Left ventricle myocardium inferior (tissue), 1 donor: ENCODE data around the gene ZMYND10. TPM values are rescaled to one million over a fixed set of nuclear protein-coding genes. Genes with fewer than 3 reads are reported as not detected.

Experiments used
- DNase-seq: peaks from one replicate; pipeline ENCODE4 v3.0.0-alpha.2; 2020
- H3K27ac ChIP-seq: fragments of 200-600 bp; replicated peaks from 2 replicates; pipeline ENCODE4 v1.8.0; 2021
- H3K27me3 ChIP-seq: fragments of 200-600 bp; 2 replicates; pipeline ENCODE4 v1.8.0; 2021; ENCODE audit warnings: low read depth
- H3K36me3 ChIP-seq: fragments of 200-600 bp; 2 replicates; pipeline ENCODE4 v1.8.0; 2021
- H3K4me1 ChIP-seq: fragments of 200-600 bp; 2 replicates; pipeline ENCODE4 v1.8.0; 2021
- H3K4me3 ChIP-seq: fragments of 200-600 bp; 2 replicates; pipeline ENCODE4 v1.8.0; 2021; ENCODE audit warnings: mild to moderate bottlenecking, moderate library complexity
- H3K9me3 ChIP-seq: fragments of 200-600 bp; replicated peaks from 2 replicates; pipeline ENCODE4 v1.8.0; 2021
- CTCF ChIP-seq: fragments of 200-600 bp; IDR thresholded peaks from 2 replicates; pipeline ENCODE4 v1.8.0; 2021; ENCODE audit warnings: antibody characterized with exemption, mild to moderate bottlenecking, borderline replicate concordance
- intact Hi-C: fragments of 100-400 bp; cut with micrococcal nuclease; formaldehyde crosslinking; loops from one replicate; pipeline ENCODE4 v1.11.0; 2022
- total RNA-seq: library from RNA; stranded (reverse); fragmentation: NEBNext Ultra II Directional; extraction: Animal tissue kit (Norgen Biotek cat#: 25700); gene quantifications from one replicate; pipeline ENCODE4 v1.2.1, GENCODE V29; 2021
- donor health status: DM: no; HTN: yes; CAD: no; lungs with severe emphysema.

ZMYND10 gene
- total RNA-seq, 1 donor from 2014 or later = not detected

- Histone ChIP-seq H3K27me3 (no peaks in the 10 kb centered on the region), H3K4me1 (peaks cover 58% of the 10 kb centered on the region), H3K4me3 (peak overlapping the region; percentile 77), H3K27ac (peak overlapping the region; percentile 97), H3K36me3 (peaks cover 12% of the 10 kb centered on the region), H3K9me3 (no peaks in the 10 kb centered on the region)
- no peak for DNase-seq
- TF ChIP-seq CTCF = no peak
- intact Hi-C loops = no loop called here
Measured at GRCh38 chr3:50302095-50303012, 43.2 kb downstream of the ZMYND10 start.

GRCh38 chr3:50300681-50301254, 44.8 kb downstream of the ZMYND10 start:
- Histone ChIP-seq H3K4me3 (peak overlapping the region; percentile 77), H3K27ac (peak overlapping the region; percentile 97), H3K36me3 (peaks cover 10% of the 10 kb centered on the region), H3K4me1 (peaks cover 58% of the 10 kb centered on the region), H3K27me3 (no peaks in the 10 kb centered on the region), H3K9me3 (no peaks in the 10 kb centered on the region)
- intact Hi-C loops = no loop called here
- no peak for DNase-seq
- no peak for TF ChIP-seq CTCF

- peaks cover 58% of the 10 kb centered on the region for H3K4me1 ChIP-seq
- H3K4me3 ChIP-seq = peak overlapping the region; percentile 77
- intact Hi-C loops = no loop called here
- no peak for TF ChIP-seq CTCF
- H3K9me3 ChIP-seq = no peaks in the 10 kb centered on the region
- DNase-seq = peak; percentile 24
- H3K36me3 ChIP-seq = peaks cover 10% of the 10 kb centered on the region
- peak overlapping the region; percentile 97 for H3K27ac ChIP-seq
- H3K27me3 ChIP-seq = no peaks in the 10 kb centered on the region
Measured at GRCh38 chr3:50299929-50300680, 45.4 kb downstream of the ZMYND10 start.

- H3K27me3 ChIP-seq = no peaks in the 10 kb centered on the region
- H3K27ac ChIP-seq = peak overlapping the region; percentile 97
- H3K4me1 ChIP-seq = peaks cover 58% of the 10 kb centered on the region
- peak overlapping the region; percentile 77 for H3K4me3 ChIP-seq
- H3K36me3 ChIP-seq = peaks cover 10% of the 10 kb centered on the region
- DNase-seq = no peak
- no peaks in the 10 kb centered on the region for H3K9me3 ChIP-seq
- TF ChIP-seq CTCF = no peak
- intact Hi-C loops = no loop called here
Measured at GRCh38 chr3:50299638-50299928, 45.9 kb downstream of the ZMYND10 start.

GRCh38 chr3:50298836-50299637, 46.5 kb downstream of the ZMYND10 start, which contains the start of the genes HYAL3 and NAA80:
Gene HYAL3, minus strand, starts transcription at chr3:50299405. Its CDS starts 3,803 bp downstream, at chr3:50295602.
Gene NAA80, minus strand, starts transcription at chr3:50299405. Its CDS starts 1,942 bp downstream, at chr3:50297463.
- Histone ChIP-seq H3K36me3 (peaks cover 10% of the 10 kb centered on the region), H3K9me3 (no peaks in the 10 kb centered on the region), H3K27ac (peak within 1 kb of the TSS; percentile 97), H3K4me3 (peak within 1 kb of the TSS; percentile 77), H3K27me3 (no peaks in the 10 kb centered on the region), H3K4me1 (peaks cover 58% of the 10 kb centered on the region)
- peak; percentile 99 for DNase-seq
- peak; percentile 58 for TF ChIP-seq CTCF
- intact Hi-C loops = no loop called here
